Dedifferentiated amniotic fluid mesenchymal stem cell (primary cell): ENCODE results near the gene CFAP100.
A peak's percentile ranks its signal among the peaks of the same experiment; 100 is the strongest.

Source experiments
- DNase-seq: peaks from one replicate; pipeline ENCODE4 v3.0.0-alpha.2; 2016; ENCODE audit errors: extremely low spot score

The CFAP100 gene

GRCh38 chr3:126373682-126374601 lies 20.8 kb upstream of the CFAP100 start:
- peak; percentile 44 for DNase-seq

- no peak for DNase-seq
These were observed 18.8 kb upstream of the CFAP100 start for GRCh38 chr3:126375835-126376331.

GRCh38 chr3:126376444-126376843 lies 18.3 kb upstream of the CFAP100 start:
- DNase-seq = no peak

- no peak for DNase-seq
These were observed 17.5 kb upstream of the CFAP100 start for GRCh38 chr3:126377211-126377610.

GRCh38 chr3:126378341-126378751 lies 16.4 kb upstream of the CFAP100 start:
- no peak for DNase-seq

- no peak for DNase-seq
These were observed 14.5 kb upstream of the CFAP100 start for GRCh38 chr3:126380011-126380768.

- no peak for DNase-seq
These were observed 12.7 kb upstream of the CFAP100 start for GRCh38 chr3:126381966-126382365.

GRCh38 chr3:126389112-126389793 lies 5.5 kb upstream of the CFAP100 start:
- peak; percentile 58 for DNase-seq

- no peak for DNase-seq
These were observed 4.9 kb upstream of the CFAP100 start for GRCh38 chr3:126389794-126390146.

GRCh38 chr3:126390201-126390600 lies 4.5 kb upstream of the CFAP100 start:
- DNase-seq = no peak

- DNase-seq = no peak
These were observed 4.0 kb upstream of the CFAP100 start for GRCh38 chr3:126390751-126391150.

GRCh38 chr3:126391631-126392030 lies 3.1 kb upstream of the CFAP100 start:
- no peak for DNase-seq

GRCh38 chr3:126392246-126392645 lies 2.5 kb upstream of the CFAP100 start:
- no peak for DNase-seq

- no peak for DNase-seq
These were observed 1.1 kb upstream of the CFAP100 start for GRCh38 chr3:126393563-126393962.

GRCh38 chr3:126394977-126395321 lies 240 bp downstream of the CFAP100 start:
- no peak for DNase-seq

- no peak for DNase-seq
These were observed 1.3 kb downstream of the CFAP100 start for GRCh38 chr3:126395846-126396513.

GRCh38 chr3:126396536-126396935 lies 1.8 kb downstream of the CFAP100 start:
- no peak for DNase-seq

- DNase-seq = no peak
These were observed 3.1 kb downstream of the CFAP100 start for GRCh38 chr3:126397610-126398422.

- DNase-seq = no peak
These were observed 4.0 kb downstream of the CFAP100 start for GRCh38 chr3:126398423-126399350.

- no peak for DNase-seq
These were observed 4.6 kb downstream of the CFAP100 start for GRCh38 chr3:126399351-126399735.
